HEK293 (cell line): ENCODE results near the gene GPR84.

Experiments
- CTCF ChIA-PET: fragments of 350-600 bp; formaldehyde crosslinking; extraction: SDS; loops from one replicate; lab custom pipeline; 2021; ENCODE audit warnings: antibody characterized with exemption; lab: Yijun Ruan, JAX
- POLR2A ChIA-PET: fragments of 300-600 bp; formaldehyde crosslinking; extraction: SDS; loops from one replicate; lab custom pipeline; 2020; ENCODE audit warnings: antibody characterized with exemption, inconsistent platforms; lab: Yijun Ruan, JAX
- H3K27ac ChIP-seq: fragments of 200-500 bp; sonication (Bioruptor generic); 2 replicates; pipeline ENCODE4 v1.5.1; 2014; ENCODE audit warnings: low read depth, low read length, control low read depth, inconsistent platforms; ENCODE audit errors: extremely low read depth
- H3K36me3 ChIP-seq, 2 experiments: fragments of 200-500 bp in 1 of 2; sonication (Bioruptor generic) in 1 of 2; 1 replicate in 1 of 2; 2 replicates in 1 of 2; pipeline ENCODE4 v1.5.1; 2014 to 2017; ENCODE audit warnings: inconsistent platforms in 2 of 2, low read length in 2 of 2; ENCODE audit not compliant: control insufficient read depth in 2 of 2, insufficient read depth in 1 of 2
- H3K4me1 ChIP-seq: fragments of 200-500 bp; sonication (Bioruptor generic); 2 replicates; pipeline ENCODE4 v1.5.1; 2014; ENCODE audit warnings: mild to moderate bottlenecking, low read length, inconsistent platforms; ENCODE audit not compliant: control insufficient read depth, insufficient read depth
- H3K4me3 ChIP-seq: 2 replicates; pipeline ENCODE4 v1.5.1; 2011; ENCODE audit warnings: low read depth, mild to moderate bottlenecking, control low read depth, low read length, moderate library complexity
- H3K9me3 ChIP-seq: fragments of 200-500 bp; sonication (Bioruptor generic); 2 replicates; pipeline ENCODE4 v1.5.1; 2014; ENCODE audit warnings: low read depth, low read length, inconsistent platforms; ENCODE audit not compliant: control insufficient read depth, insufficient read depth
- KLF1 ChIP-seq: fragments of 450-650 bp; formaldehyde crosslinking; IDR thresholded peaks from 2 replicates; pipeline ENCODE4 v1.5.1; 2016; ENCODE audit warnings: missing biosample characterization, missing genetic modification characterization
- KLF16 ChIP-seq: fragments of 450-650 bp; formaldehyde crosslinking; IDR thresholded peaks from 2 replicates; pipeline ENCODE4 v1.5.1; 2017; ENCODE audit warnings: missing biosample characterization, missing genetic modification characterization
- PRDM1 ChIP-seq: fragments of 450-650 bp; formaldehyde crosslinking; IDR thresholded peaks from 2 replicates; pipeline ENCODE4; 2016; ENCODE audit warnings: missing biosample characterization, missing genetic modification characterization
- SCRT2 ChIP-seq: fragments of 450-650 bp; formaldehyde crosslinking; IDR thresholded peaks from 2 replicates; pipeline ENCODE4 v1.5.1; 2016; ENCODE audit warnings: missing biosample characterization, missing genetic modification characterization
- SP2 ChIP-seq: fragments of 450-650 bp; formaldehyde crosslinking; IDR thresholded peaks from 2 replicates; pipeline ENCODE4 v1.5.1; 2016; ENCODE audit warnings: missing biosample characterization, missing genetic modification characterization
- TCF7L2 ChIP-seq: IDR thresholded peaks from 2 replicates; pipeline ENCODE4 v1.6.1; 2011; ENCODE audit warnings: low read depth, mild to moderate bottlenecking, inconsistent platforms, low read length, moderate library complexity, borderline replicate concordance
- ZBTB7A ChIP-seq: fragments of 450-650 bp; formaldehyde crosslinking; IDR thresholded peaks from 2 replicates; pipeline ENCODE4 v1.5.1; 2016; ENCODE audit warnings: low read depth, missing biosample characterization, missing genetic modification characterization
- ZFHX2 ChIP-seq: fragments of 450-650 bp; formaldehyde crosslinking; conservative IDR thresholded peaks from 2 replicates; pipeline ENCODE4 v1.5.1; 2016; ENCODE audit warnings: missing biosample characterization, missing genetic modification characterization
- ZFP3 ChIP-seq: fragments of 450-650 bp; formaldehyde crosslinking; IDR thresholded peaks from 2 replicates; pipeline ENCODE4 v1.5.1; 2016; ENCODE audit warnings: low read depth, missing biosample characterization, missing genetic modification characterization
- ZNF16 ChIP-seq: fragments of 450-650 bp; formaldehyde crosslinking; IDR thresholded peaks from 2 replicates; pipeline ENCODE4 v1.5.1; 2016; ENCODE audit warnings: low read depth, missing biosample characterization, missing genetic modification characterization
- ZNF37A ChIP-seq: fragments of 450-650 bp; IDR thresholded peaks from 2 replicates; pipeline ENCODE4 v1.5.1; 2018; ENCODE audit warnings: missing biosample characterization, missing genetic modification characterization
- ZNF416 ChIP-seq: fragments of 450-650 bp; formaldehyde crosslinking; IDR thresholded peaks from 2 replicates; pipeline ENCODE4 v1.5.1; 2016; ENCODE audit warnings: missing biosample characterization, missing genetic modification characterization
- ZNF423 ChIP-seq: fragments of 450-650 bp; formaldehyde crosslinking; IDR thresholded peaks from 2 replicates; pipeline ENCODE4 v1.5.1; 2016; ENCODE audit warnings: missing biosample characterization, missing genetic modification characterization
- ZNF510 ChIP-seq: fragments of 450-650 bp; formaldehyde crosslinking; IDR thresholded peaks from 2 replicates; pipeline ENCODE4 v1.5.1; 2018; ENCODE audit warnings: mild to moderate bottlenecking, missing genetic modification characterization, missing biosample characterization; ENCODE audit not compliant: insufficient replicate concordance
- ZNF514 ChIP-seq: fragments of 450-650 bp; formaldehyde crosslinking; IDR thresholded peaks from 2 replicates; pipeline ENCODE4 v1.5.1; 2016; ENCODE audit warnings: missing biosample characterization, missing genetic modification characterization
- ZNF518A ChIP-seq: fragments of 450-650 bp; formaldehyde crosslinking; conservative IDR thresholded peaks from 2 replicates; pipeline ENCODE4 v1.5.1; 2016; ENCODE audit warnings: low read depth, missing biosample characterization, missing genetic modification characterization
- ZNF561 ChIP-seq: fragments of 450-650 bp; IDR thresholded peaks from 2 replicates; pipeline ENCODE4 v1.5.1; 2018; ENCODE audit warnings: missing biosample characterization, missing genetic modification characterization, borderline replicate concordance
- ZNF610 ChIP-seq: fragments of 450-650 bp; formaldehyde crosslinking; IDR thresholded peaks from 2 replicates; pipeline ENCODE4 v1.5.1; 2016; ENCODE audit warnings: missing biosample characterization, missing genetic modification characterization, borderline replicate concordance
- ZNF621 ChIP-seq: fragments of 450-650 bp; formaldehyde crosslinking; IDR thresholded peaks from 2 replicates; pipeline ENCODE4 v1.5.1; 2017; ENCODE audit warnings: missing biosample characterization, missing genetic modification characterization
- ZNF629 ChIP-seq: fragments of 450-650 bp; formaldehyde crosslinking; IDR thresholded peaks from 2 replicates; pipeline ENCODE4 v1.5.1; 2017; ENCODE audit warnings: missing biosample characterization, missing genetic modification characterization
- ZNF660 ChIP-seq: fragments of 450-650 bp; IDR thresholded peaks from 2 replicates; pipeline ENCODE4 v1.5.1; 2018; ENCODE audit warnings: missing biosample characterization, mild to moderate bottlenecking, missing genetic modification characterization
- ZNF692 ChIP-seq: fragments of 450-650 bp; formaldehyde crosslinking; IDR thresholded peaks from 2 replicates; pipeline ENCODE4 v1.5.1; 2016; ENCODE audit warnings: missing biosample characterization, missing genetic modification characterization
- ZNF776 ChIP-seq: fragments of 450-650 bp; formaldehyde crosslinking; IDR thresholded peaks from 2 replicates; pipeline ENCODE4 v1.5.0; 2017; ENCODE audit warnings: missing biosample characterization, missing genetic modification characterization, borderline replicate concordance
- TF ChIP-seq, protein P1 (sequence below): fragments of 450-650 bp; formaldehyde crosslinking; IDR thresholded peaks from 2 replicates; pipeline ENCODE4 v1.5.1; 2016; ENCODE audit warnings: missing biosample characterization, missing genetic modification characterization
- TF ChIP-seq, protein P2 (sequence below): fragments of 450-650 bp; formaldehyde crosslinking; IDR thresholded peaks from 2 replicates; pipeline ENCODE4 v1.5.1; 2016; ENCODE audit warnings: missing biosample characterization, missing genetic modification characterization

The GPR84 gene

GRCh38 chr12:54364413-54364812, at the start of gene GPR84:
Gene GPR84 (minus strand): TSS chr12:54364486. CDS start chr12:54363851, 635 bp downstream.
- H3K4me1 ChIP-seq: peaks cover 7% of the 10 kb centered on the region
- POLR2A ChIA-PET: no interaction called here
- no peak for TF ChIP-seq ZNF610
- peak; percentile 94 for TF ChIP-seq PRDM1 (tag by site-specific recombination)
- TF ChIP-seq, all 188 proteins: peak for 1
- CTCF ChIA-PET: no interaction called here
- Histone ChIP-seq H3K4me3 (no peak within 1 kb of the TSS), H3K9me3 (no peaks in the 10 kb centered on the region), H3K27ac (no peak within 1 kb of the TSS), H3K36me3 (no peaks in the 10 kb centered on the region)

- ChIA-PET CTCF (interaction anchor here (0.6 to 14.5 kb wide), 7 partner anchors 11 to 409 kb away, joined by 3 to 227 read pairs (median 4); no protein-coding TSS in a partner anchor), POLR2A (interaction anchor here (0.5 kb wide), 1 partner anchor 9 kb away, joined by 3 read pairs; no protein-coding TSS in a partner anchor)
- no peak overlapping the region for H3K4me3 ChIP-seq
- no peak overlapping the region for H3K27ac ChIP-seq
- no peaks in the 10 kb centered on the region for H3K9me3 ChIP-seq
- peaks cover 3% of the 10 kb centered on the region; the same call in 1 of the 2 replicates for H3K4me1 ChIP-seq
- H3K36me3 ChIP-seq: peaks cover 0 to 19% of the 10 kb centered on the region in 2 experiments; a peak in 2 of 3 replicates
- no peak for TF ChIP-seq TCF7L2
- 0 out of 2 replicates have a peak, but pooled peaks have one; percentile 16 for TF ChIP-seq ZFHX2 (tag by site-specific recombination)
- TF ChIP-seq ZNF16 (tag by site-specific recombination): no peak
- no peak for TF ChIP-seq ZBTB7A (tag by site-specific recombination)
- no peak for TF ChIP-seq ZNF37A (tag by site-specific recombination)
- no peak for TF ChIP-seq ZNF423 (tag by site-specific recombination)
- TF ChIP-seq ZNF561 (tag by site-specific recombination): no peak
- TF ChIP-seq ZNF692 (tag by site-specific recombination): no peak
- TF ChIP-seq ZNF416: no peak
- no peak for TF ChIP-seq KLF16
- TF ChIP-seq KLF1 (tag by site-specific recombination): peak; percentile 60
- TF ChIP-seq ZNF518A (tag by site-specific recombination): no peak
- TF ChIP-seq, protein P1, sequence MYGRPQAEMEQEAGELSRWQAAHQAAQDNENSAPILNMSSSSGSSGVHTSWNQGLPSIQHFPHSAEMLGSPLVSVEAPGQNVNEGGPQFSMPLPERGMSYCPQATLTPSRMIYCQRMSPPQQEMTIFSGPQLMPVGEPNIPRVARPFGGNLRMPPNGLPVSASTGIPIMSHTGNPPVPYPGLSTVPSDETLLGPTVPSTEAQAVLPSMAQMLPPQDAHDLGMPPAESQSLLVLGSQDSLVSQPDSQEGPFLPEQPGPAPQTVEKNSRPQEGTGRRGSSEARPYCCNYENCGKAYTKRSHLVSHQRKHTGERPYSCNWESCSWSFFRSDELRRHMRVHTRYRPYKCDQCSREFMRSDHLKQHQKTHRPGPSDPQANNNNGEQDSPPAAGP: no peak
- no peak for TF ChIP-seq ZNF776 (tag by site-specific recombination)
- TF ChIP-seq ZNF621: no peak
- TF ChIP-seq SCRT2 (tag by site-specific recombination): no peak
- TF ChIP-seq, protein P2, sequence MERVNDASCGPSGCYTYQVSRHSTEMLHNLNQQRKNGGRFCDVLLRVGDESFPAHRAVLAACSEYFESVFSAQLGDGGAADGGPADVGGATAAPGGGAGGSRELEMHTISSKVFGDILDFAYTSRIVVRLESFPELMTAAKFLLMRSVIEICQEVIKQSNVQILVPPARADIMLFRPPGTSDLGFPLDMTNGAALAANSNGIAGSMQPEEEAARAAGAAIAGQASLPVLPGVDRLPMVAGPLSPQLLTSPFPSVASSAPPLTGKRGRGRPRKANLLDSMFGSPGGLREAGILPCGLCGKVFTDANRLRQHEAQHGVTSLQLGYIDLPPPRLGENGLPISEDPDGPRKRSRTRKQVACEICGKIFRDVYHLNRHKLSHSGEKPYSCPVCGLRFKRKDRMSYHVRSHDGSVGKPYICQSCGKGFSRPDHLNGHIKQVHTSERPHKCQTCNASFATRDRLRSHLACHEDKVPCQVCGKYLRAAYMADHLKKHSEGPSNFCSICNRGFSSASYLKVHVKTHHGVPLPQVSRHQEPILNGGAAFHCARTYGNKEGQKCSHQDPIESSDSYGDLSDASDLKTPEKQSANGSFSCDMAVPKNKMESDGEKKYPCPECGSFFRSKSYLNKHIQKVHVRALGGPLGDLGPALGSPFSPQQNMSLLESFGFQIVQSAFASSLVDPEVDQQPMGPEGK (tag by site-specific recombination): no peak
- TF ChIP-seq ZNF514 (tag by site-specific recombination): no peak
- TF ChIP-seq SP2 (tag by site-specific recombination): 0 out of 2 replicates have a peak, but pooled peaks have one; percentile 6
- no peak for TF ChIP-seq ZFP3
- no peak for TF ChIP-seq ZNF510 (tag by site-specific recombination)
- no peak for TF ChIP-seq ZNF660 (tag by site-specific recombination)
- TF ChIP-seq ZNF629 (tag by site-specific recombination): no peak
These were observed 49.3 kb upstream of the GPR84 start for GRCh38 chr12:54413284-54414190.
